BJ (cell line): Measurements from ENCODE around the gene ATP6V1G2. TPM values are rescaled to one million over a fixed set of nuclear protein-coding genes. Genes with fewer than 3 reads are reported as not detected.

ENCODE experiments used
- CTCF ChIA-PET: fragments of 350-600 bp; formaldehyde crosslinking; extraction: SDS; loops from one replicate; lab custom pipeline; 2021; ENCODE audit warnings: antibody characterized with exemption, inconsistent platforms; lab: Yijun Ruan, JAX
- POLR2A ChIA-PET: fragments of 300-600 bp; sonication (Branson Sonifier 250); formaldehyde crosslinking; extraction: SDS; loops from one replicate; lab custom pipeline; 2021; ENCODE audit warnings: antibody characterized with exemption; lab: Charles Lee
- DNase-seq: peaks from one replicate; pipeline ENCODE4 v3.0.0-alpha.2; 2011; ENCODE audit warnings: low read depth
- H3K27me3 ChIP-seq: 2 replicates; pipeline ENCODE4 v1.6.0; 2011; ENCODE audit warnings: low read length; ENCODE audit not compliant: control insufficient read depth, insufficient read depth
- H3K36me3 ChIP-seq: 2 replicates; pipeline ENCODE4 v1.5.1; 2011; ENCODE audit warnings: low read length; ENCODE audit not compliant: control insufficient read depth, insufficient read depth
- H3K4me3 ChIP-seq: 2 replicates; pipeline ENCODE4 v1.5.1; 2011; ENCODE audit warnings: low read depth, mild to moderate bottlenecking, control low read depth, low read length
- CTCF ChIP-seq: IDR thresholded peaks from 2 replicates; pipeline ENCODE4 v1.5.1; 2011; ENCODE audit warnings: low read depth, mild to moderate bottlenecking, control low read depth, inconsistent platforms, low read length, moderate library complexity; ENCODE audit not compliant: insufficient read depth
- polyA plus RNA-seq: library from polyadenylated mRNA; depleted of rRNA; stranded (reverse); fragments of >200 nt; gene quantifications from 2 replicates; pipeline ENCODE4 v1.2.3, GENCODE V29; 2011

Gene ATP6V1G2
- polyA plus RNA-seq, 1 experiment = 2.7 TPM

- POLR2A ChIA-PET = no interaction called here
- no peak for TF ChIP-seq CTCF
- CTCF ChIA-PET = interaction anchor here (6.5 kb wide), 1 partner anchor 8 kb away, joined by 43 read pairs; no protein-coding TSS in a partner anchor
- no peak for DNase-seq
- H3K27me3 ChIP-seq = peaks cover 1% of the 10 kb centered on the region
- H3K4me3 ChIP-seq = no peak within 1 kb of the TSS
- no peaks in the 10 kb centered on the region for H3K36me3 ChIP-seq
These were observed 25.9 kb upstream of the ATP6V1G2 start, which contains the start of gene LTA for GRCh38 chr6:31572041-31572911. TSS of gene LTA (plus strand) at chr6:31572289. CDS start at chr6:31572743, 454 bp downstream.

- H3K27me3 ChIP-seq = peaks cover 1% of the 10 kb centered on the region
- POLR2A ChIA-PET = no interaction called here
- H3K4me3 ChIP-seq = no peak overlapping the region
- CTCF ChIA-PET = interaction anchor here (1.1 to 6.5 kb wide), 2 partner anchors 10 to 29 kb away, joined by 5 to 43 read pairs; no protein-coding TSS in a partner anchor
- no peak for TF ChIP-seq CTCF
- no peaks in the 10 kb centered on the region for H3K36me3 ChIP-seq
- DNase-seq = no peak
These were observed 23.6 kb upstream of the ATP6V1G2 start for GRCh38 chr6:31569861-31570536.

GRCh38 chr6:31568537-31568961 lies 22.1 kb upstream of the ATP6V1G2 start:
- no peaks in the 10 kb centered on the region for H3K36me3 ChIP-seq
- no peak for TF ChIP-seq CTCF
- H3K4me3 ChIP-seq = no peak overlapping the region
- CTCF ChIA-PET = interaction anchor here (0.7 to 6.5 kb wide), 5 partner anchors 12 to 30 kb away, joined by 3 to 43 read pairs (median 3); partner anchors contain the start of gene ATP6V1G2
- POLR2A ChIA-PET = no interaction called here
- no peak for DNase-seq
- peaks cover 1% of the 10 kb centered on the region for H3K27me3 ChIP-seq

- peaks cover 1% of the 10 kb centered on the region; the same call in 1 of the 2 replicates for H3K27me3 ChIP-seq
- DNase-seq = no peak
- CTCF ChIA-PET = interaction anchor here (0.7 to 6.5 kb wide), 6 partner anchors 8 to 31 kb away, joined by 3 to 43 read pairs (median 4); partner anchors contain the start of gene ATP6V1G2
- no peak overlapping the region for H3K4me3 ChIP-seq
- no peak for TF ChIP-seq CTCF
- H3K36me3 ChIP-seq = no peaks in the 10 kb centered on the region
- POLR2A ChIA-PET = no interaction called here
These were observed 21.3 kb upstream of the ATP6V1G2 start for GRCh38 chr6:31567531-31568370.
